ENCODE results near the gene RASD2. TPM values are rescaled to one million over a fixed set of nuclear protein-coding genes. Genes with fewer than 3 reads are reported as not detected.
"Not testable (repeated sequence)": the region's sequence is repeated elsewhere in the genome, so short reads cannot be mapped to it uniquely, and the experiment has no call there.

Gene RASD2
- total RNA-seq, result 1 to 10 TPM; 2.7 to 5.8 (median 4.8) TPM

GRCh38 chr22:35540595-35541253, at the start of gene RASD2:
Gene RASD2 (plus strand): TSS chr22:35540831. CDS start chr22:35546810, 5,979 bp downstream.
- peak in 2 of 3 donors; percentile 61 to 63 for DNase-seq
- peaks cover 0 to 28% (median 7%) of the 10 kb centered on the region in 4 donors for H3K4me1 ChIP-seq
- H3K4me3 ChIP-seq, result peak within 1 kb of the TSS; percentile 40 to 67 (median 64)
- H3K27ac ChIP-seq, result peak within 1 kb of the TSS; percentile 5 to 69 (median 38)
- TF ChIP-seq CTCF (IDR thresholded peaks at IDR 0.05) (no peak), POLR2A (IDR thresholded peaks at IDR 0.05) (peak in 1 of 2 donors; percentile 16)
- H3K36me3 ChIP-seq, result no peaks in the 10 kb centered on the region
- no peaks in the 10 kb centered on the region for H3K27me3 ChIP-seq
- no peaks in the 10 kb centered on the region for H3K9me3 ChIP-seq

DNA sequence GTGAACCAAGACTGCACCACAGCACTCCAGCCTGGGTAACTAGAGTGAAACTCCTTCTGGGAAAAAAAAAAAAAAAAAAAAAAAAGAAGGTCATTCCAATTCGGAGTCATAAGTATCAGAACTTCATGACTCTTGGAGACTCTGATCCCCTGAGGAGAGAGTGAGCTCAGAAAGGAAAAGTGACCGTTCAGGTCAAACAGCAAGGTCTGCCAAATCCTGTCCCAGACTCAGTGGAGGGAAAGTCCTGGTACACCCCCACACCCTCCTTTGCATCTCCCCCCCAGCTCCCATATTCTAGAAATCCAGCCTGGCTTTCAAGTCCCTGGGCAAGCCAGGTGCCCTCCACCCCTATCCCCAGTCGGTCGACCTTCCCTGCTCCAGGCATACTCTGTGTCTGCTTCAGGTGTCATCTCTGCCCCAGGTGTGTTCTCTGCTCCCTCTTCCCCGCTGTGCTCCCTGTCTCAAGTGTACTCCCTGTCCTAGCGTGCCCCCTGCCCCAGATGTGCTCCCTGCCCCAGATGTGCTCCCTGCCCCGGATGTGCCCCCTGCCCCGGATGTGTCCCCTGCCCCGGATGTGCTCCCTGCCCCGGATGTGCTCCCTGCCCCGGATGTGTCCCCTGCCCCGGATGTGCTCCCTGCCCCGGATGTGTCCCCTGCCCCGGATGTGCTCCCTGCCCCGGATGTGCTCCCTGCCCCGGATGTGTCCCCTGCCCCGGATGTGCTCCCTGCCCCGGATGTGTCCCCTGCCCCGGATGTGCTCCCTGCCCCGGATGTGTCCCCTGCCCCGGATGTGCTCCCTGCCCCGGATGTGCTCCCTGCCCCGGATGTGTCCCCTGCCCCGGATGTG, 49.3 kb upstream of the RASD2 start:
- DNase-seq, H3K27ac ChIP-seq, H3K27me3 ChIP-seq, H3K9me3 ChIP-seq, H3K4me1 ChIP-seq, H3K36me3 ChIP-seq, H3K4me3 ChIP-seq: not testable (repeated sequence)

DNA sequence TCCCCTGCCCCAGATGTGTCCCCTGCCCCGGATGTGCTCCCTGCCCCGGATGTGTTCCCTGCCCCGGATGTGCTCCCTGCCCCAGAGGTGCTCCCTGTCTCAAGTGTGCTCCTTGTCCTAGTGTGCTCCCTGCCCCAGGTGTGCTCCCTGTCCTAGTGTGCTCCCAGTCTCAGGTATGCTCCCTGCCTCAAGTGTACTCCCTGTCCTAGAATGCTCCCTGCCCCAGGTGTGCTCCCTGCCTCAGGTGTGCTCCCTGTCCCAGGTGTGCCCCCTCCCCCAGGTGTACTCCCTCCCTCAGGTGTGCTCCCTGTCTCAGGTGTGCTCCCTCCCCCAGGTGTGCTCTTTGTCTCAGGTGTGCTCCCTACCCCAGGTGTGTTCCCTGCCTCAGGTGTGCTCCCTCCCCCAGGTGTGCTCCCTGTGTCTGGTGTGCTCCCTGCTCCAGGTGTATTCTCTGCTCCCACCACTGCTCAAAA, 48.7 kb upstream of the RASD2 start:
- Histone ChIP-seq H3K27me3 (no peaks in the 10 kb centered on the region), H3K36me3 (no peaks in the 10 kb centered on the region), H3K27ac (no peak overlapping the region), H3K4me3 (no peak overlapping the region), H3K9me3 (no peaks in the 10 kb centered on the region), H3K4me1 (no peaks in the 10 kb centered on the region)
- no peak for TF ChIP-seq CTCF (IDR thresholded peaks at IDR 0.05)
- TF ChIP-seq POLR2A (IDR thresholded peaks at IDR 0.05), result no peak
- no peak for DNase-seq

DNA sequence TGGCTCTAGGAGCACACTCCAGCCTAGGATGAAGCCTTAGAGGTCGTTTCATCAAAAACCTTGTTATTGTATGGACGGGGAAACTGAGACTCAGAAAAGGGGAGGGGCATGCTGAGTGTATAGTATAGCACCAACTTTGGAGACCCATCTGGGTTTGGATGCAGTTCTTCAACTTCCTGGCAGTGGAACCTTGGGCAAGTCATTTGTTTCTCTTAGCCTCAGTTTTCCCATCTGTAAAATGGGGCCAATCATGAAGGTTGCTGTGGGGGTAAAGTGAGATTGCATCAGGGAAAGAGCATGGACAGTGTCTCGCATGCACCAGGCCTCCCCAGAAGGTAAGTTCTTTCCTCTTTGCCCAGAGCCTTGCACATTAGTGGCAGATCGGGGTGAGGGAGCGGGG, 47.6 kb upstream of the RASD2 start:
- TF ChIP-seq CTCF (IDR thresholded peaks at IDR 0.05) (no peak), POLR2A (IDR thresholded peaks at IDR 0.05) (no peak)
- Histone ChIP-seq H3K27me3 (no peaks in the 10 kb centered on the region), H3K9me3 (no peaks in the 10 kb centered on the region), H3K4me3 (no peak overlapping the region), H3K4me1 (no peaks in the 10 kb centered on the region), H3K27ac (no peak overlapping the region), H3K36me3 (no peaks in the 10 kb centered on the region)
- DNase-seq, result no peak

DNA sequence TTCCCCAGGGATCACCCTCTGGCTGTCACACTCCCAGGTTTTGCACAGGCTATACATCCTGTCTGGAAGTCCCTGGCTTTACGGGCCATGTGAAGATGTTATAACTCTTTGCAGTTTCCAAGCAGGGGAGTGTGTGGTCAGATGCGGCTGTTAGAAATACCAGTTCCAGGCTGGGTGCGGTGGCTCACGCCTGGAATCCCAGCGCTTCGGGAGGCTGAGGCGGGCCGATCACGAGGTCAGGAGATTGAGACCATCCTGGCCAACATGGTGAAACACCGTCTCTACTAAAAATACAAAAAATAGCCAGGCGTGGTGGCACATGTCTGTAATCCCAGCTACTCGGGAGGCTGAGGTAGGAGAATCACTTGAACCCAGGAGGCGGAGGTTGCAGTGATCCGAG, 44.9 kb upstream of the RASD2 start:
- not testable (repeated sequence) for H3K36me3 ChIP-seq, H3K4me1 ChIP-seq, H3K9me3 ChIP-seq, H3K4me3 ChIP-seq, H3K27ac ChIP-seq, H3K27me3 ChIP-seq, DNase-seq

DNA sequence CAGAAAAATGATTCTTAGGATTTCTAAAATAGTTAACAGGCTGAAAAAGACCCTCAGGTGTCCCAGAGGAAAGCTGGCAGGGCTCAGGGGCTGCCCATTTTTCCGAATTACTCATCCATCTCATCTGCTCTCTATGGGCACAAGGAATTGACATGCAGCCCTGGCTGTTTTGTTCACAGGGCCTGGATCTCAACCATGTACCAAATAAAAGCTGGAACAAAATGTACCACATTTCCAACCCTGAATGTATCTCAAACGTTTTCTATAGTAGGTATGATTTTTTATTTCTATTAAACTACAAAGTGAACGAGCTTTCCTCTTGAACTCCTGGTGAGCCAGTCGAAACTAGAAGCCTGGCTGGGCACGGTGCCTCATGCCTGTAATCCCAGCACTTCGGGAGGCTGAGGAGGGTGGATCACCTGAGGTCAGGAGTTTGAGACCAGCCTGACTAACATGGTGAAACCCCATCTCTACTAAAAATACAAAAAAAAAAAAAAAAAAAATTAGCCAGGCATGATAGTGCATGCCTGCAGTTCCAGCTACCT, 43.8 kb upstream of the RASD2 start:
- no peak for DNase-seq
- H3K27me3 ChIP-seq, result no peaks in the 10 kb centered on the region
- TF ChIP-seq CTCF (IDR thresholded peaks at IDR 0.05) (no peak), POLR2A (IDR thresholded peaks at IDR 0.05) (no peak)
- H3K36me3 ChIP-seq, result no peaks in the 10 kb centered on the region
- no peak overlapping the region for H3K4me3 ChIP-seq
- H3K4me1 ChIP-seq, result no peaks in the 10 kb centered on the region
- no peaks in the 10 kb centered on the region for H3K9me3 ChIP-seq
- no peak overlapping the region for H3K27ac ChIP-seq

All from Peyer's patch (tissue), 4 donors.